SU-DHL-6 (cell line): ENCODE results near the gene RNU1-2.
"Not testable (repeated sequence)": the region's sequence is repeated elsewhere in the genome, so short reads cannot be mapped to it uniquely, and the experiment has no call there.

Source experiments
- CTCF ChIP-seq: fragments of 200-600 bp; sonication (generic); IDR thresholded peaks from one replicate; pipeline ENCODE4 v1.5.1; 2017; ENCODE audit warnings: antibody characterized with exemption, mild to moderate bottlenecking, low read length, moderate library complexity; ENCODE audit not compliant: insufficient read depth, poor library complexity, severe bottlenecking
- EZH2phosphoT487 ChIP-seq: fragments of 200-600 bp; sonication (generic), shearing (Covaris generic); conservative IDR thresholded peaks from 2 replicates; pipeline ENCODE4 v1.6.1; 2018; ENCODE audit warnings: mild to moderate bottlenecking, antibody characterized with exemption, low read length, moderate library complexity, mixed read lengths

- not testable (repeated sequence) for TF ChIP-seq CTCF, EZH2phosphoT487
Measured at GRCh38 chr1:16896316-16897055, 706 bp downstream of the RNU1-2 start.
